Measurements from ENCODE around the gene USP17L10. TPM values are rescaled to one million over a fixed set of nuclear protein-coding genes. Genes with fewer than 3 reads are reported as not detected.

USP17L10 gene, protein sequence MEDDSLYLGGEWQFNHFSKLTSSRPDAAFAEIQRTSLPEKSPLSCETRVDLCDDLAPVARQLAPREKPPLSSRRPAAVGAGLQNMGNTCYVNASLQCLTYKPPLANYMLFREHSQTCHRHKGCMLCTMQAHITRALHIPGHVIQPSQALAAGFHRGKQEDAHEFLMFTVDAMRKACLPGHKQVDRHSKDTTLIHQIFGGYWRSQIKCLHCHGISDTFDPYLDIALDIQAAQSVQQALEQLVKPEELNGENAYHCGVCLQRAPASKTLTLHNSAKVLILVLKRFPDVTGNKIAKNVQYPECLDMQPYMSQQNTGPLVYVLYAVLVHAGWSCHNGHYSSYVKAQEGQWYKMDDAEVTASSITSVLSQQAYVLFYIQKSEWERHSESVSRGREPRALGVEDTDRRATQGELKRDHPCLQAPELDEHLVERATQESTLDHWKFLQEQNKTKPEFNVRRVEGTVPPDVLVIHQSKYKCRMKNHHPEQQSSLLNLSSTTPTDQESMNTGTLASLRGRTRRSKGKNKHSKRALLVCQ
- not detected in 2 replicates for total RNA-seq

DNA sequence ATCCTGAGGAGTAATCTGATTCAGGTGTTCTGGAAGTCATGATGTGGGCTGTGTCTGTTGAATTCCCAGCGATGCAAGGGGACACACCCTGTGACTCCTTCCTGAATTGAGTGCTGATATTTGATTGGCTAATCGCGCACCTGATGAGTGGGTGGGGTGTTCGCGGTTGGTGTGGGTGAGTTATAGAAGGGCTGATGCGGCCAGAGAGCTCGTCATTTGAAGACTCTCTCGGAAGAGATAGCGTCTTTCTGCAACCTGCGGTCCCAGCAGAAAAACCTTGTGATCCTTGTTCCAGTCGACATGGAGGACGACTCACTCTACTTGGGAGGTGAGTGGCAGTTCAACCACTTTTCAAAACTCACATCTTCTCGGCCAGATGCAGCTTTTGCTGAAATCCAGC lies at the start of gene USP17L10:
Gene USP17L10, plus strand, starts transcription at position 301 of the 400 bp plus-strand sequence. Its CDS starts 0 bp downstream, at position 301.

DNA sequence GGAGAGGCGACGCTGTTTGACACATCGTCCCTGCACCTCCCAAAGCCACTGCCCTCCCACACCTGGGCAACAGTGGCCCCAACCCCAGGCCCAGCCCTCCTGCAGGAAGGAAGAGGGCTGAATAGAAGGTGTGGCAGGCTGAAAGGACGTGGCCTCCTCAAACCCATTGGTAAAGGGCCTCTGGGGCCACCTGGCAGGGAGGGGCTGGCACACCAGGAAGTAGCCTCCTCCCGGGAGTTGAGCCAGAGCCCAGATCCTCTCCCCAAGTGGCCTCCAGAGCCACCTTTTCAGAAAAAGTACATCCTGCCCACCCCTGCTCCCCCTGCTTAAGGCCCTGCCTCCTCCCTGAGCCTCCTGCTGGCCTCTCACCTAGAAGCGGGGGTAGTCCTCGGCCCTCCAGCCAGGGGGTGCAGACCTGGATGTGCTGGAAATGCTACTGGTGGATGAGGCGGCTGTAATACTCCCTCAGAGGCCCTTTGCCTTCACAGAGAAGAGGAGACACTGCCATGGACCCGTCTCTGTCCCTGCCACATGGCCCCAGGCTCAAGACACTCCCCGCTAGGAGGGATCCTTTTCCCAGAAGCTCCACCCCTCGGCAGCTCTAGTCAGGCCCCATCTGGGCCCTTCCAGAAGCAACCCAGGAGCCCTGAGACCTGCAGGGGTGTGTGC lies 40.5 kb upstream of the USP17L10 start, which contains the start of gene FAM90A26:
Gene FAM90A26, plus strand, starts transcription at position 619 of the 669 bp plus-strand sequence. CDS start 2,764 bp downstream, outside the sequence.

DNA sequence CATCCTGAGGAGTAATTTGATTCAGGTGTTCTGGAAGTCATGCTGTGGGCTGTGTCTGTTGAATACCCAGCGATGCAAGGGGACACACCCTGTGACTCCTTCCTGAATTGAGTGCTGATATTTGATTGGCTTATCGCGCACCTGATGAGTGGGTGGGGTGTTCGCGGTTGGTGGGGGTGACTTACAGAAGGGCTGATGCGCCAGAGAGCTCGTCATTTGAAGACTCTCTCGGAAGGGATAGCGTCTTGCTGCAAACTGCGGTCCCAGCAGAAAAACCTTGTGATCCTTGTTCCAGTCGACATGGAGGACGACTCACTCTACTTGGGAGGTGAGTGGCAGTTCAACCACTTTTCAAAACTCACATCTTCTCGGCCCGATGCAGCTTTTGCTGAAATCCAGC lies 4.6 kb downstream of the USP17L10 start, which contains the start of gene USP17L11:
Gene USP17L11, plus strand, starts transcription at position 301 of the 400 bp plus-strand sequence. Its CDS starts 0 bp downstream, at position 301.

DNA sequence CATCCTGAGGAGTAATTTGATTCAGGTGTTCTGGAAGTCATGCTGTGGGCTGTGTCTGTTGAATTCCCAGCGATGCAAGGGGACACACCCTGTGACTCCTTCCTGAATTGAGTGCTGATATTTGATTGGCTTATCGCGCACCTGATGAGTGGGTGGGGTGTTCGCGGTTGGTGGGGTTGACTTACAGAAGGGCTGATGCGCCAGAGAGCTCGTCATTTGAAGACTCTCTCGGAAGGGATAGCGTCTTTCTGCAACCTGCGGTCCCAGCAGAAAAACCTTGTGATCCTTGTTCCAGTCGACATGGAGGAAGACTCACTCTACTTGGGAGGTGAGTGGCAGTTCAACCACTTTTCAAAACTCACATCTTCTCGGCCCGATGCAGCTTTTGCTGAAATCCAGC lies 9.4 kb downstream of the USP17L10 start, which contains the start of gene USP17L12:
Gene USP17L12, plus strand, starts transcription at position 301 of the 400 bp plus-strand sequence. Its CDS starts 0 bp downstream, at position 301.

DNA sequence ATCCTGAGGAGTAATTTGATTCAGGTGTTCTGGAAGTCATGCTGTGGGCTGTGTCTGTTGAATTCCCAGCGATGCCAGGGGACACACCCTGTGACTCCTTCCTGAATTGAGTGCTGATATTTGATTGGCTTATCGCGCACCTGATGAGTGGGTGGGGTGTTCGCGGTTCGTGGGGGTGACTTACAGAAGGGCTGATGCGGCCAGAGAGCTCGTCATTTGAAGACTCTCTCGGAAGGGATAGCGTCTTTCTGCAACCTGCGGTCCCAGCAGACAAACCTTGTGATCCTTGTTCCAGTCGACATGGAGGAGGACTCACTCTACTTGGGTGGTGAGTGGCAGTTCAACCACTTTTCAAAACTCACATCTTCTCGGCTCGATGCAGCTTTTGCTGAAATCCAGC lies 14.1 kb downstream of the USP17L10 start, which contains the start of gene USP17L13:
Gene USP17L13, plus strand, starts transcription at position 301 of the 400 bp plus-strand sequence. Its CDS starts 0 bp downstream, at position 301.

DNA sequence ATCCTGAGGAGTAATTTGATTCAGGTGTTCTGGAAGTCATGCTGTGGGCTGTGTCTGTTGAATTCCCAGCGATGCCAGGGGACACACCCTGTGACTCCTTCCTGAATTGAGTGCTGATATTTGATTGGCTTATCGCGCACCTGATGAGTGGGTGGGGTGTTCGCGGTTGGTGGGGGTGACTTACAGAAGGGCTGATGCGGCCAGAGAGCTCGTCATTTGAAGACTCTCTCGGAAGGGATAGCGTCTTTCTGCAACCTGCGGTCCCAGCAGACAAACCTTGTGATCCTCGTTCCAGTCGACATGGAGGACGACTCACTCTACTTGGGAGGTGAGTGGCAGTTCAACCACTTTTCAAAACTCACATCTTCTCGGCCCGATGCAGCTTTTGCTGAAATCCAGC lies 23.6 kb downstream of the USP17L10 start, which contains the start of gene USP17L15:
Gene USP17L15, plus strand, starts transcription at position 301 of the 400 bp plus-strand sequence. Its CDS starts 0 bp downstream, at position 301.

DNA sequence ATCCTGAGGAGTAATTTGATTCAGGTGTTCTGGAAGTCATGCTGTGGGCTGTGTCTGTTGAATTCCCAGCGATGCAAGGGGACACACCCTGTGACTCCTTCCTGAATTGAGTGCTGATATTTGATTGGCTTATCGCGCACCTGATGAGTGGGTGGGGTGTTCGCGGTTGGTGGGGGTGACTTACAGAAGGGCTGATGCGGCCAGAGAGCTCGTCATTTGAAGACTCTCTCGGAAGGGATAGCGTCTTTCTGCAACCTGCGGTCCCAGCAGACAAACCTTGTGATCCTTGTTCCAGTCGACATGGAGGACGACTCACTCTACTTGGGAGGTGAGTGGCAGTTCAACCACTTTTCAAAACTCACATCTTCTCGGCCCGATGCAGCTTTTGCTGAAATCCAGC lies 33.1 kb downstream of the USP17L10 start, which contains the start of gene USP17L17:
Gene USP17L17, plus strand, starts transcription at position 301 of the 400 bp plus-strand sequence. Its CDS starts 0 bp downstream, at position 301.

DNA sequence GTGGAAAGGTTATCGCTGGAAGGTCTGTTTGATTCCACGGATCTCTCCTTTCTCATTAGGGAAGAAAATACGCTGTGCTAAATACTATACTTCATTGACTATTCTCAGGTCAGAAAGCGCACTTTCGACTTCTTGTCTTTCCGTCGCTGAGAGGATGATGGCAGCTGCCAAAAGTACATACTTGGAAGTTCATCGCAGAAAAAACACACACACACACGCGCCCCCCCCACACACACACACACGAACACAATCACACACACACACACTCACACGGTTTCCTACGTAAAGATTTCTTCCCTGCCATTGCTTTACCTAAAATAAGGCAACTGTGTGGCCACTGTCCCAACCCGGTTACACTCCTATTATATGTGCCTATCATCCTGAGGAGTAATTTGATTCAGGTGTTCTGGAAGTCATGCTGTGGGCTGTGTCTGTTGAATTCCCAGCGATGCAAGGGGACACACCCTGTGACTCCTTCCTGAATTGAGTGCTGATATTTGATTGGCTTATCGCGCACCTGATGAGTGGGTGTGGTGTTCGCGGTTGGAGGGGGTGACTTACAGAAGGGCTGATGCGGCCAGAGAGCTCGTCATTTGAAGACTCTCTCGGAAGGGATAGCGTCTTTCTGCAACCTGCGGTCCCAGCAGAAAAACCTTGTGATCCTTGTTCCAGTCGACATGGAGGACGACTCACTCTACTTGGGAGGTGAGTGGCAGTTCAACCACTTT lies 37.7 kb downstream of the USP17L10 start, which contains the start of gene USP17L18:
Gene USP17L18, plus strand, starts transcription at position 678 of the 728 bp plus-strand sequence. Its CDS starts 0 bp downstream, at position 678.

DNA sequence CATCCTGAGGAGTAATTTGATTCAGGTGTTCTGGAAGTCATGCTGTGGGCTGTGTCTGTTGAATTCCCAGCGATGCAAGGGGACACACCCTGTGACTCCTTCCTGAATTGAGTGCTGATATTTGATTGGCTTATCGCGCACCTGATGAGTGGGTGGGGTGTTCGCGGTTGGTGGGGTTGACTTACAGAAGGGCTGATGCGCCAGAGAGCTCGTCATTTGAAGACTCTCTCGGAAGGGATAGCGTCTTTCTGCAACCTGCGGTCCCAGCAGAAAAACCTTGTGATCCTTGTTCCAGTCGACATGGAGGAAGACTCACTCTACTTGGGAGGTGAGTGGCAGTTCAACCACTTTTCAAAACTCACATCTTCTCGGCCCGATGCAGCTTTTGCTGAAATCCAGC lies 42.6 kb downstream of the USP17L10 start, which contains the start of gene USP17L19:
Gene USP17L19, plus strand, starts transcription at position 301 of the 400 bp plus-strand sequence. Its CDS starts 0 bp downstream, at position 301.

DNA sequence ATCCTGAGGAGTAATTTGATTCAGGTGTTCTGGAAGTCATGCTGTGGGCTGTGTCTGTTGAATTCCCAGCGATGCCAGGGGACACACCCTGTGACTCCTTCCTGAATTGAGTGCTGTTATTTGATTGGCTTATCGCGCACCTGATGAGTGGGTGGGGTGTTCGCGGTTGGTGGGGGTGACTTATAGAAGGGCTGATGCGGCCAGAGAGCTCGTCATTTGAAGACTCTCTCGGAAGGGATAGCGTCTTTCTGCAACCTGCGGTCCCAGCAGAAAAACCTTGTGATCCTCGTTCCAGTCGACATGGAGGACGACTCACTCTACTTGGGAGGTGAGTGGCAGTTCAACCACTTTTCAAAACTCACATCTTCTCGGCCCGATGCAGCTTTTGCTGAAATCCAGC lies 47.4 kb downstream of the USP17L10 start, which contains the start of gene USP17L20:
Gene USP17L20, plus strand, starts transcription at position 301 of the 400 bp plus-strand sequence. Its CDS starts 0 bp downstream, at position 301.

Other genes with a start within 250 kb of the USP17L10 start
- not detected in 2 replicates for gene FAM90A26, start 40.2 kb upstream of the USP17L10 start, total RNA-seq
- not detected in 2 replicates for gene USP17L11, start 4.7 kb downstream of the USP17L10 start, total RNA-seq
- gene USP17L12, start 9.5 kb downstream of the USP17L10 start, total RNA-seq = not detected in 2 replicates
- gene USP17L13, start 14.2 kb downstream of the USP17L10 start, total RNA-seq = not detected in 2 replicates
- gene USP17L15, start 23.7 kb downstream of the USP17L10 start, total RNA-seq = not detected in 2 replicates
- gene USP17L17, start 33.2 kb downstream of the USP17L10 start, total RNA-seq = not detected in 2 replicates
- not detected in 2 replicates for gene USP17L18, start 38.0 kb downstream of the USP17L10 start, total RNA-seq
- gene USP17L19, start 42.7 kb downstream of the USP17L10 start, total RNA-seq = not detected in 2 replicates
- not detected in 2 replicates for gene USP17L20, start 47.5 kb downstream of the USP17L10 start, total RNA-seq
- gene USP17L21, start 52.2 kb downstream of the USP17L10 start, total RNA-seq = not detected in 2 replicates
- gene USP17L22, start 57.0 kb downstream of the USP17L10 start, total RNA-seq = not detected in 2 replicates
- not detected in 2 replicates for gene USP17L24, start 114.5 kb downstream of the USP17L10 start, total RNA-seq
- not detected in 2 replicates for gene USP17L25, start 119.3 kb downstream of the USP17L10 start, total RNA-seq
- not detected in 2 replicates for gene USP17L26, start 124.0 kb downstream of the USP17L10 start, total RNA-seq
- not detected in 2 replicates for gene USP17L5, start 128.7 kb downstream of the USP17L10 start, total RNA-seq
- gene USP17L27, start 133.5 kb downstream of the USP17L10 start, total RNA-seq = not detected in 2 replicates
- not detected in 2 replicates for gene USP17L28, start 138.2 kb downstream of the USP17L10 start, total RNA-seq
- gene USP17L29, start 143.0 kb downstream of the USP17L10 start, total RNA-seq = not detected in 2 replicates
- not detected in 2 replicates for gene USP17L30, start 152.5 kb downstream of the USP17L10 start, total RNA-seq
- not detected in 2 replicates for gene DEFB131A, start 233.8 kb downstream of the USP17L10 start, total RNA-seq

All from pericardium fibroblast (primary cell).